HEK293T (cell line): ENCODE data around the gene USP24.

ENCODE experiments used
- ARNT ChIP-seq: fragments of 450-650 bp; IDR thresholded peaks from 2 replicates; pipeline ENCODE4 v1.6.1; 2017; ENCODE audit warnings: mild to moderate bottlenecking
- FOXA1 ChIP-seq: fragments of 450-650 bp; IDR thresholded peaks from 2 replicates; pipeline ENCODE4 v1.6.1; 2016; ENCODE audit warnings: mild to moderate bottlenecking
- FOXM1 ChIP-seq: fragments of 450-650 bp; IDR thresholded peaks from 2 replicates; pipeline ENCODE4 v1.6.1; 2017; ENCODE audit warnings: mild to moderate bottlenecking, borderline replicate concordance
- NFRKB ChIP-seq: fragments of 450-650 bp; IDR thresholded peaks from 2 replicates; pipeline ENCODE4 v1.6.1; 2016; ENCODE audit warnings: mild to moderate bottlenecking, moderate library complexity
- SUZ12 ChIP-seq: fragments of 450-650 bp; IDR thresholded peaks from 2 replicates; pipeline ENCODE4 v1.6.1; 2016; ENCODE audit warnings: mild to moderate bottlenecking
- ZNF384 ChIP-seq: fragments of 450-650 bp; IDR thresholded peaks from 2 replicates; pipeline ENCODE4 v1.6.1; 2016

GRCh38 chr1:55171694-55172093, 43.5 kb downstream of the USP24 start:
- TF ChIP-seq FOXA1 (no peak), ARNT (no peak), FOXM1 (no peak), ZNF384 (no peak), NFRKB (no peak), SUZ12 (no peak)
